GM12878 (cell line): ENCODE measurements around the gene IRF4. TPM values are rescaled to one million over a fixed set of nuclear protein-coding genes. Genes with fewer than 3 reads are reported as not detected.

Experiments
- ATAC-seq: fragments of 200-7000 bp; cut with Tn5 transposase; 3 replicates; pipeline ENCODE4 v1.9.1; 2020; ENCODE audit warnings: mild to moderate bottlenecking, moderate library complexity
- BruUV-seq: library from RNA; stranded (reverse); fragments of 400-500 nt; replicated peaks from 2 replicates; lab custom pipeline; 2021; lab: Mats Ljungman, UMichigan
- CTCF ChIA-PET: fragments of 300-600 bp; sonication (Branson Sonifier 250); formaldehyde crosslinking; extraction: SDS; loops from one replicate; lab custom pipeline; 2021; ENCODE audit warnings: inconsistent platforms; lab: Yijun Ruan, JAX
- POLR2A ChIA-PET: fragments of 350-600 bp; formaldehyde crosslinking; extraction: SDS; loops from one replicate; lab custom pipeline; 2021; ENCODE audit warnings: inconsistent platforms; lab: Charles Lee
- RAD21 ChIA-PET: fragments of 300-600 bp; sonication (Branson Sonifier 250); formaldehyde crosslinking; loops from one replicate; lab custom pipeline; 2023; ENCODE audit warnings: antibody characterized with exemption; ENCODE audit not compliant: unreplicated experiment; lab: Charles Lee
- SMC1A ChIA-PET: fragments of 300-600 bp; sonication (Branson Sonifier 250); formaldehyde crosslinking; loops from one replicate; lab custom pipeline; 2023; ENCODE audit not compliant: unreplicated experiment, uncharacterized antibody; lab: Charles Lee
- DNase-seq: peaks from one replicate; pipeline ENCODE4 v3.0.0-alpha.2; 2011; ENCODE audit warnings: low read depth, low spot score
- FAIRE-seq: peaks from 3 replicates; lab custom pipeline; 2011; peaks lifted over from hg19 to GRCh38; lab: Jason Lieb, UNC
- H2AFZ ChIP-seq: 2 replicates; pipeline ENCODE4 v1.6.0; 2011; ENCODE audit warnings: low read depth, low read length, control low read depth; ENCODE audit not compliant: control insufficient read depth
- H3K27ac ChIP-seq: 2 replicates; pipeline ENCODE4 v1.5.1; 2011; ENCODE audit warnings: control low read depth; ENCODE audit not compliant: control insufficient read depth, insufficient read depth
- H3K27me3 ChIP-seq, 2 experiments: replicated peaks in 1 of 2; 2 replicates each; pipeline versions ENCODE4 v1.6.0 to v1.6.1; 2011; ENCODE audit warnings: low read length in 1 of 2; ENCODE audit not compliant: control insufficient read depth in 2 of 2, insufficient read depth in 2 of 2
- H3K36me3 ChIP-seq, 2 experiments: 2 replicates each; pipeline ENCODE4 v1.5.1; 2011; ENCODE audit warnings: low read length in 1 of 2; ENCODE audit not compliant: control insufficient read depth in 2 of 2, insufficient read depth in 2 of 2
- H3K4me1 ChIP-seq: 2 replicates; pipeline ENCODE4 v1.6.1; 2011; ENCODE audit warnings: mild to moderate bottlenecking, low read length, moderate library complexity, mixed read lengths; ENCODE audit not compliant: control insufficient read depth, insufficient read depth
- H3K4me2 ChIP-seq: 2 replicates; pipeline ENCODE4 v1.6.0; 2011; ENCODE audit warnings: control low read depth; ENCODE audit not compliant: control insufficient read depth, insufficient read depth
- H3K4me3 ChIP-seq: fragments of 200-600 bp; sonication (generic); 2 replicates; pipeline ENCODE4 v1.5.1; 2016
- H3K79me2 ChIP-seq: 2 replicates; pipeline ENCODE4 v1.6.0; 2011; ENCODE audit warnings: low read length; ENCODE audit not compliant: control insufficient read depth, insufficient read depth
- H3K9ac ChIP-seq: 2 replicates; pipeline ENCODE4 v1.8.0; 2011; ENCODE audit warnings: low read length, control low read depth, mixed read lengths; ENCODE audit not compliant: control insufficient read depth, insufficient read depth
- H3K9me3 ChIP-seq: replicated peaks from 3 replicates; pipeline ENCODE4 v1.5.1; 2011; ENCODE audit warnings: mild to moderate bottlenecking, low read length; ENCODE audit not compliant: control insufficient read depth, insufficient read depth
- H4K20me1 ChIP-seq: 2 replicates; pipeline ENCODE4 v1.6.0; 2011; ENCODE audit not compliant: control insufficient read depth, insufficient read depth
- CREM ChIP-seq: IDR thresholded peaks from 2 replicates; pipeline ENCODE4 v1.6.1; 2014; ENCODE audit warnings: antibody characterized with exemption, low read depth
- ETV6 ChIP-seq, 2 experiments: fragments of 450-650 bp in 1 of 2; IDR thresholded peaks in 1 of 2; conservative IDR thresholded peaks in 1 of 2; 2 replicates each; pipeline ENCODE4 v1.6.1; 2014; ENCODE audit warnings: antibody characterized with exemption in 1 of 2, borderline replicate concordance in 1 of 2, low read depth in 1 of 2, mild to moderate bottlenecking in 1 of 2, moderate library complexity in 1 of 2
- KLF5 ChIP-seq: fragments of 450-650 bp; IDR thresholded peaks from 2 replicates; pipeline ENCODE4 v1.6.1; 2014; ENCODE audit warnings: mild to moderate bottlenecking; ENCODE audit not compliant: partially characterized antibody
- MTA2 ChIP-seq: fragments of 450-650 bp; IDR thresholded peaks from 2 replicates; pipeline ENCODE4 v1.6.1; 2016; ENCODE audit warnings: low read depth, mild to moderate bottlenecking, moderate library complexity
- POLR2A ChIP-seq: IDR thresholded peaks from 2 replicates; pipeline ENCODE4 v1.6.1; 2011; ENCODE audit warnings: low read depth, mild to moderate bottlenecking, low read length
- POLR2AphosphoS5 ChIP-seq: IDR thresholded peaks from 2 replicates; pipeline ENCODE4 v1.6.1; 2011; ENCODE audit warnings: mild to moderate bottlenecking, low read length, inconsistent platforms
- STAT1 ChIP-seq: fragments of 450-650 bp; conservative IDR thresholded peaks from 2 replicates; pipeline ENCODE4 v1.6.1; 2014; ENCODE audit warnings: antibody characterized with exemption, mild to moderate bottlenecking
- STAT3 ChIP-seq: IDR thresholded peaks from 2 replicates; pipeline ENCODE4 v1.6.1; 2011; ENCODE audit warnings: low read depth, low read length, improper control_type of control experiment
- SUPT20H ChIP-seq: IDR thresholded peaks from 2 replicates; pipeline ENCODE4 v1.6.1; 2011; ENCODE audit warnings: low read depth, mild to moderate bottlenecking, low read length, moderate library complexity, borderline replicate concordance; ENCODE audit not compliant: control insufficient read depth
- TBL1XR1 ChIP-seq: IDR thresholded peaks from 2 replicates; pipeline ENCODE4 v1.6.1; 2012; ENCODE audit warnings: low read depth, low read length, improper control_type of control experiment
- ZZZ3 ChIP-seq: IDR thresholded peaks from 2 replicates; pipeline ENCODE4 v1.6.1; 2011; ENCODE audit warnings: low read depth; ENCODE audit not compliant: control insufficient read depth, insufficient read length
- WGBS: methylation state at CpG from one replicate; pipeline ENCODE4 v1.1.6; 2016; ENCODE audit warnings: low lambda C conversion rate; ENCODE audit not compliant: insufficient replicate concordance, insufficient coverage; ENCODE audit errors: missing lambda C conversion rate; 5-methylcytosine and 5-hydroxymethylcytosine counted together
- in situ Hi-C: fragments of 300-500 bp; cut with MboI; formaldehyde crosslinking; loops from 9 replicates; pipeline ENCODE4 v1.14.3; 2018; ENCODE audit warnings: mixed read lengths
- intact Hi-C: fragments of 100-400 bp; cut with micrococcal nuclease; formaldehyde crosslinking; loops from one replicate; pipeline ENCODE4 v1.14.2; 2022; ENCODE audit not compliant: unreplicated experiment
- polyA plus RNA-seq, 11 experiments: library from polyadenylated mRNA; depleted of rRNA in 4 of 11; unstranded in 6 of 11; stranded (reverse) in 5 of 11; fragments of >200 nt; fragmentation: Nextera tagmentation in 4 of 11; fragmentation: Illumina TruSeq in 1 of 11; extraction: Ambion mirVana in 4 of 11; extraction: Trizol in 1 of 11; gene quantifications; 1 replicate in 1 of 11; 2 replicates in 10 of 11; pipeline versions ENCODE4 v1.2.1 to v1.2.3, GENCODE V29; 2011 to 2016; ENCODE audit warnings: inconsistent platforms in 2 of 11, missing spikeins in 2 of 11, low read depth in 1 of 11
- total RNA-seq, 4 experiments: library from RNA; depleted of rRNA in 3 of 4; stranded (reverse); fragments of >200 nt in 3 of 4; fragmentation: Illumina TruSeq in 1 of 4; extraction: Trizol in 1 of 4; gene quantifications; 2 replicates each; pipeline versions ENCODE4 v1.2.1 to v1.2.3, GENCODE V29; 2013 to 2021
- TF ChIP-seq, protein P1 (sequence below): fragments of 450-650 bp; IDR thresholded peaks from 2 replicates; pipeline ENCODE4 v1.6.1; 2014; ENCODE audit warnings: mild to moderate bottlenecking
- TF ChIP-seq, protein P2 (sequence below): IDR thresholded peaks from 2 replicates; pipeline ENCODE4 v1.6.1; 2011; ENCODE audit warnings: borderline replicate concordance, low read depth, mild to moderate bottlenecking, moderate library complexity, low read length; ENCODE audit not compliant: insufficient read depth, poor library complexity, severe bottlenecking
- TF ChIP-seq, protein P3 (sequence below): IDR thresholded peaks from 2 replicates; pipeline ENCODE4 v1.6.1; 2011; ENCODE audit warnings: borderline replicate concordance, low read depth, mild to moderate bottlenecking, moderate library complexity, mixed read lengths, low read length; ENCODE audit not compliant: insufficient read depth; ENCODE audit errors: extremely low read length
- TF ChIP-seq, protein P4 (sequence below): IDR thresholded peaks from 2 replicates; pipeline ENCODE4 v1.6.1; 2012; ENCODE audit warnings: low read depth, low read length, improper control_type of control experiment

IRF4 gene
- total and polyA plus RNA-seq, 10 of the 15 experiments (the other 5 are each of a cell fraction or from before 2014, with no cell fraction given): 50.0 to 495 (median 257) TPM

DNA sequence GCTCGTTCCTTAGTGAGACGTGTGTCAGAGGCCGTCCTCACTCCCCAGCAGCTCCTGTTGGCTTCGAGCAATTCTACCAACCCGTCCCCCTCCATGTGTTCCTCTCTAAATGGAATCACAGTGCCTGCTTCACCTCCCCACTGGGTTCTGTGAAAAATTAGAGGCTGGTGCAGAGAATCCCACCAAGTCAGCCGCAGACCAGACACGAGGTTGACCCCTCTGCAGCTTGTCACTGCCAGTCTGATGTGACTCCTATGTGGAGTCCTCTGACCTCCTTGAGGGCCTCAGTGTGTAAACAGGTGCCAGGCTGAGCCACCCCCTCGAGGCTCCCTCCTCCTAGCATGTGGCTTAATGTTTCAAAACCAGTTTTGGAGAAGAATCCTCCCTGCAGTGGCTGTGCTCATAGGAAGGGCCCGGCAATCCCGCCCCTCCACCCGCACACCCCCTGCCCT, 12.6 kb upstream of the IRF4 start (continued):
- TF ChIP-seq ZZZ3 (no peak), STAT1 (no peak)
- TF ChIP-seq, protein P1, sequence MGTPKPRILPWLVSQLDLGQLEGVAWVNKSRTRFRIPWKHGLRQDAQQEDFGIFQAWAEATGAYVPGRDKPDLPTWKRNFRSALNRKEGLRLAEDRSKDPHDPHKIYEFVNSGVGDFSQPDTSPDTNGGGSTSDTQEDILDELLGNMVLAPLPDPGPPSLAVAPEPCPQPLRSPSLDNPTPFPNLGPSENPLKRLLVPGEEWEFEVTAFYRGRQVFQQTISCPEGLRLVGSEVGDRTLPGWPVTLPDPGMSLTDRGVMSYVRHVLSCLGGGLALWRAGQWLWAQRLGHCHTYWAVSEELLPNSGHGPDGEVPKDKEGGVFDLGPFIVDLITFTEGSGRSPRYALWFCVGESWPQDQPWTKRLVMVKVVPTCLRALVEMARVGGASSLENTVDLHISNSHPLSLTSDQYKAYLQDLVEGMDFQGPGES: no peak
- TF ChIP-seq, protein P2, sequence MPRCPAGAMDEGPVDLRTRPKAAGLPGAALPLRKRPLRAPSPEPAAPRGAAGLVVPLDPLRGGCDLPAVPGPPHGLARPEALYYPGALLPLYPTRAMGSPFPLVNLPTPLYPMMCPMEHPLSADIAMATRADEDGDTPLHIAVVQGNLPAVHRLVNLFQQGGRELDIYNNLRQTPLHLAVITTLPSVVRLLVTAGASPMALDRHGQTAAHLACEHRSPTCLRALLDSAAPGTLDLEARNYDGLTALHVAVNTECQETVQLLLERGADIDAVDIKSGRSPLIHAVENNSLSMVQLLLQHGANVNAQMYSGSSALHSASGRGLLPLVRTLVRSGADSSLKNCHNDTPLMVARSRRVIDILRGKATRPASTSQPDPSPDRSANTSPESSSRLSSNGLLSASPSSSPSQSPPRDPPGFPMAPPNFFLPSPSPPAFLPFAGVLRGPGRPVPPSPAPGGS: no peak

DNA sequence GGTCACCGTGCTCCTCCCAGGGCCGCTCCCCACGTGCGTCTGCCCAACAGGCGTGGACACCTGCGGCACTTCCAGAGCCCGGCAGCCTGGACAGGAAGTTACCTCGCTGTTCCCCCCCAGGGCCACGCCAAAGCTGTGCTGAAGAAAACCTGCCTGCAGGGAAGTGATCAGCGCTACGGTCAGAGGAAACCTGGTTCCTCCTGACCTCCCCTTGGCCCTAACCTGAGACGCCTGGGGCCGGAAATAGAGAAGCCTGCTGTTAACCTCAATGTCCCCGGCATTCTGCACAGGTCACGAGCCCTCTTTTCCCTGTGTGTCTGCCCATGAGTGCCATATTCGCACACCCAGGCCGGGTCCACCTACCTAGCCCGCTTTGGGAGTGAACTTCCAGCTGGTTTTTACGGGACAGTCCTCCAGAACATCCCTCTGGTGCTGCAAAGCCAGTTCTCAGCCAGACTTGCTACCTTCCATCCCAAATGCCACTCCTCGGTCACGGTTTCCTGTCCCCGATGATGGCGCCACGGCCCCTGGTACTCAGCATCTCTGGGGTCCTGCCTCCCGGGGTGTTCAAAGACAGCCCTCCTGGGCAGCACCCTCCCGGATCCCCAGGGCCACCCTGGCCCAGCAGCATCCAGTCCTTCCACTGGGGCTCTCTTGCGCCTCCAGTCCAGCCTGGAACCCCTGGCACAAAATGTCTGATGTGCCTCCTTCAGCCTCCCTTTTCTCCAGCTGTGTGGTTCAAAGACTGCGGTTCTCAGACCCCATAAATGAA, 12.0 kb upstream of the IRF4 start:
- Histone ChIP-seq H3K27ac (no peak overlapping the region), H3K4me1 (peaks cover 53% of the 10 kb centered on the region), H3K4me2 (peak overlapping the region; percentile 60), H3K9me3 (no peaks in the 10 kb centered on the region; the same call in 2 of the 3 replicates), H3K36me3 (no peaks in the 10 kb centered on the region), H3K27me3 (no peaks in the 10 kb centered on the region), H4K20me1 (no peaks in the 10 kb centered on the region), H3K4me3 (no peak overlapping the region), H3K79me2 (no peaks in the 10 kb centered on the region), H2AFZ (no peak overlapping the region; the same call in 1 of the 2 replicates), H3K9ac (no peak overlapping the region)
- POLR2A ChIA-PET: interaction anchor here (0.8 to 1.2 kb wide), 4 partner anchors 12 to 46 kb away, joined by 3 read pairs; partner anchors contain the start of gene IRF4
- SMC1A ChIA-PET: interaction anchor here (0.9 to 1.6 kb wide), 3 partner anchors 10 to 15 kb away, joined by 3 to 5 read pairs (median 4); no protein-coding TSS in a partner anchor
- intact Hi-C loops: no loop called here
- DNase-seq (no peak), FAIRE-seq (no peak), ATAC-seq (peak; percentile 34)
- CTCF ChIA-PET: interaction anchor here (1.6 kb wide), 1 partner anchor 20 kb away, joined by 4 read pairs; no protein-coding TSS in a partner anchor
- RAD21 ChIA-PET: no interaction called here
- WGBS: 57% methylated on average over 28 of the region's 28 CpGs
- no TSS peak for BruUV-seq
- in situ Hi-C loops: no loop called here
- no peak for TF ChIP-seq CREM
- TF ChIP-seq, protein P1: no peak
- TF ChIP-seq, protein P3, sequence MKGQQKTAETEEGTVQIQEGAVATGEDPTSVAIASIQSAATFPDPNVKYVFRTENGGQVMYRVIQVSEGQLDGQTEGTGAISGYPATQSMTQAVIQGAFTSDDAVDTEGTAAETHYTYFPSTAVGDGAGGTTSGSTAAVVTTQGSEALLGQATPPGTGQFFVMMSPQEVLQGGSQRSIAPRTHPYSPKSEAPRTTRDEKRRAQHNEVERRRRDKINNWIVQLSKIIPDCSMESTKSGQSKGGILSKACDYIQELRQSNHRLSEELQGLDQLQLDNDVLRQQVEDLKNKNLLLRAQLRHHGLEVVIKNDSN: no peak
- no peak for TF ChIP-seq TBL1XR1
- TF ChIP-seq ETV6 (conservative IDR thresholded peaks at IDR 0.05 in 1 of 2, IDR thresholded peaks at IDR 0.05 in 1 of 2; ENCODE audit: borderline replicate concordance in 1 of 2, low read depth in 1 of 2): peak in 1 of 2 experiments; percentile 90; a peak in 2 of 4 replicates
- no peak for TF ChIP-seq POLR2A
- TF ChIP-seq, protein P4, sequence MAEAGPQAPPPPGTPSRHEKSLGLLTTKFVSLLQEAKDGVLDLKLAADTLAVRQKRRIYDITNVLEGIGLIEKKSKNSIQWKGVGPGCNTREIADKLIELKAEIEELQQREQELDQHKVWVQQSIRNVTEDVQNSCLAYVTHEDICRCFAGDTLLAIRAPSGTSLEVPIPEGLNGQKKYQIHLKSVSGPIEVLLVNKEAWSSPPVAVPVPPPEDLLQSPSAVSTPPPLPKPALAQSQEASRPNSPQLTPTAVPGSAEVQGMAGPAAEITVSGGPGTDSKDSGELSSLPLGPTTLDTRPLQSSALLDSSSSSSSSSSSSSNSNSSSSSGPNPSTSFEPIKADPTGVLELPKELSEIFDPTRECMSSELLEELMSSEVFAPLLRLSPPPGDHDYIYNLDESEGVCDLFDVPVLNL: no peak
- no peak for TF ChIP-seq KLF5
- TF ChIP-seq STAT3: no peak
- no peak for TF ChIP-seq POLR2AphosphoS5
- TF ChIP-seq MTA2: no peak
- TF ChIP-seq SUPT20H: no peak
